Measurements from ENCODE around the gene AARS1. TPM values are rescaled to one million over a fixed set of nuclear protein-coding genes. Genes with fewer than 3 reads are reported as not detected.
A peak's percentile ranks its signal among the peaks of the same experiment; 100 is the strongest.
"Not testable (repeated sequence)": the region's sequence is repeated elsewhere in the genome, so short reads cannot be mapped to it uniquely, and the experiment has no call there.

The AARS1 gene
- total RNA-seq (100 to 1,000 TPM; 140 to 144 TPM), polyA plus RNA-seq (10 to 100 TPM; 22.9 to 45.6 (median 37.8) TPM), total RNA-seq (49.2 to 374 (median 198) reads per million in 6 experiments)

GRCh38 chr16:70289229-70290094, at the start of gene AARS1:
Gene AARS1 (minus strand): TSS chr16:70289506. CDS start chr16:70282763, 6,743 bp downstream.
- Mint-ChIP-seq H3K9me3 (no peaks in the 10 kb centered on the region), H3K4me1 (peaks cover 8 to 28% (median 21%) of the 10 kb centered on the region in 4 donors), H3K36me3 (peaks cover 0 to 5% (median 0%) of the 10 kb centered on the region in 3 donors), H3K4me3 (peak within 1 kb of the TSS; percentile 93 to 100 (median 99)), H3K27ac (peak within 1 kb of the TSS; percentile 94 to 100 (median 98)), H3K27me3 (peaks cover 0 to 2% (median 0%) of the 10 kb centered on the region in 5 donors)
- POLR2A ChIA-PET, result interaction anchor here (0.5 to 6.6 kb wide), 12 partner anchors 11 to 234 kb away, joined by 3 to 82 read pairs (median 5); partner anchors contain the start of genes COG4, DDX19A, DDX19B and EXOSC6
- ATAC-seq, result peak; percentile 95 to 97
- DNase-seq, result peak; percentile 86 to 98 (median 96)

- POLR2A ChIA-PET, result no interaction called here
- no peaks in the 10 kb centered on the region for H3K27me3 Mint-ChIP-seq
- no peaks in the 10 kb centered on the region for H3K9me3 Mint-ChIP-seq
- H3K4me1 Mint-ChIP-seq, result peaks cover 0 to 11% (median 0%) of the 10 kb centered on the region in 4 donors
- H3K4me3 Mint-ChIP-seq, result no peak overlapping the region
- H3K27ac Mint-ChIP-seq, result no peak overlapping the region
- ATAC-seq (no peak), DNase-seq (no peak)
- peaks cover 0 to 30% (median 0%) of the 10 kb centered on the region in 3 donors for H3K36me3 Mint-ChIP-seq
Measured at GRCh38 chr16:70337814-70338213, 48.5 kb upstream of the AARS1 start.

DNA sequence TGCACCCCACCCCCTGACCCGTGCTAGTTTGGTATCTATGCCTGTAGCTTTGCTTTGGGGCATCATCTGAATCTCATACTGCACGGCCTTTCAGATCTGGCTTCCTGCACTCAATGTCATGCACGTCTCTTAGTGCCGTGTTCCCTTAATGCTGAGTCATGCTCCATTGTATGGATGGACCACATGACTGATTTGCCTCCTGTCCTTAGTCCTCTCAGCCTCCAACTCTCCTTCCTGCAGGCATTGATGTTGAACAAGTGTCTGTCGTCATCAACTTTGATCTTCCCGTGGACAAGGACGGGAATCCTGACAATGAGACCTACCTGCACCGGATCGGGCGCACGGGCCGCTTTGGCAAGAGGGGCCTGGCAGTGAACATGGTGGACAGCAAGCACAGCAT, 43.4 kb upstream of the AARS1 start:
- H3K27me3 Mint-ChIP-seq, H3K4me1 Mint-ChIP-seq, H3K4me3 Mint-ChIP-seq, ATAC-seq, DNase-seq, H3K9me3 Mint-ChIP-seq: not testable (repeated sequence)
- H3K36me3 Mint-ChIP-seq, result peaks cover 0 to 62% (median 0%) of the 10 kb centered on the region in 3 donors
- H3K27ac Mint-ChIP-seq, result peak overlapping the region in 2 of 10 donors; percentile 46 to 75
- POLR2A ChIA-PET, result interaction anchor here (1.3 kb wide), 1 partner anchor 13 kb away, joined by 3 read pairs; no protein-coding TSS in a partner anchor

GRCh38 chr16:70331588-70332358, 42.5 kb upstream of the AARS1 start:
- Mint-ChIP-seq H3K27ac (peak overlapping the region in 1 of 10 donors; percentile 43), H3K4me1 (no peaks in the 10 kb centered on the region), H3K4me3 (no peak overlapping the region), H3K27me3 (no peaks in the 10 kb centered on the region), H3K9me3 (no peaks in the 10 kb centered on the region), H3K36me3 (peaks cover 0 to 62% (median 0%) of the 10 kb centered on the region in 3 donors)
- peak; percentile 64 to 66 for ATAC-seq
- DNase-seq, result peak in 5 of 10 donors; percentile 10 to 23 (median 19)
- POLR2A ChIA-PET, result interaction anchor here (1.1 to 1.3 kb wide), 2 partner anchors 14 to 122 kb away, joined by 3 to 6 read pairs; no protein-coding TSS in a partner anchor

GRCh38 chr16:70331091-70331490, 41.8 kb upstream of the AARS1 start:
- DNase-seq, result no peak
- Mint-ChIP-seq H3K27ac (no peak overlapping the region), H3K27me3 (no peaks in the 10 kb centered on the region), H3K36me3 (peaks cover 0 to 60% (median 0%) of the 10 kb centered on the region in 3 donors), H3K9me3 (no peaks in the 10 kb centered on the region), H3K4me3 (no peak overlapping the region), H3K4me1 (no peaks in the 10 kb centered on the region)
- POLR2A ChIA-PET, result interaction anchor here (1.1 kb wide), 1 partner anchor 123 kb away, joined by 6 read pairs; no protein-coding TSS in a partner anchor
- ATAC-seq, result no peak

GRCh38 chr16:70324998-70325747, 35.9 kb upstream of the AARS1 start:
- POLR2A ChIA-PET, result interaction anchor here (1.3 to 1.4 kb wide), 2 partner anchors 14 to 26 kb away, joined by 3 to 4 read pairs; partner anchors contain the start of gene DDX19B
- no peak for DNase-seq
- Mint-ChIP-seq H3K4me1 (no peaks in the 10 kb centered on the region), H3K27ac (peak overlapping the region in 2 of 10 donors; percentile 26 to 52), H3K27me3 (no peaks in the 10 kb centered on the region), H3K4me3 (no peak overlapping the region), H3K36me3 (peaks cover 0 to 58% (median 16%) of the 10 kb centered on the region in 3 donors), H3K9me3 (no peaks in the 10 kb centered on the region)
- no peak for ATAC-seq

DNA sequence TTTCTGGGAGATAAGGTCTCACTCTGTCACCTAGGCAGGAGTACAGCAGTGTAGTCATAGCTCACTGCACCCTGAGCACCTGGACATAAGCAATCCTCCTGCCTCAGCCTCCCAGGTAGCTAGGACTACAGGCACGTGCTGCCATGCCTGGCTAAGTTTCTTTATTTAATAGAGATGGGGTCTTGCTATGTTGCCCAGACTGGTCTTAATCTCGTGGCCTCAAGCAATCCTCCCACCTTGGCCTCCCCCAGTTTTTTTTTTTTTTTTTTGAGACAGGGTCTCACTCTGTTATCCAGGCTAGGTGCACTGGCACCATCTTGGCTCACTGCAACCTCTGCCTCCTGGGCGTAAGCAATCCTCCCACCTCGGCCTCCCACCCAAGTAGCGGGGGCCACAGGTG, 30.8 kb upstream of the AARS1 start:
- DNase-seq, result no peak
- no peaks in the 10 kb centered on the region for H3K9me3 Mint-ChIP-seq
- no peaks in the 10 kb centered on the region for H3K4me1 Mint-ChIP-seq
- peaks cover 0 to 82% (median 14%) of the 10 kb centered on the region in 3 donors for H3K36me3 Mint-ChIP-seq
- no peaks in the 10 kb centered on the region for H3K27me3 Mint-ChIP-seq
- ATAC-seq, result no peak
- POLR2A ChIA-PET, result interaction anchor here (0.7 kb wide), 1 partner anchor 100 kb away, joined by 3 read pairs; no protein-coding TSS in a partner anchor
- no peak overlapping the region for H3K4me3 Mint-ChIP-seq
- no peak overlapping the region for H3K27ac Mint-ChIP-seq

- POLR2A ChIA-PET, H3K4me3 Mint-ChIP-seq, H3K9me3 Mint-ChIP-seq, H3K27me3 Mint-ChIP-seq, H3K27ac Mint-ChIP-seq, DNase-seq, ATAC-seq: not testable (repeated sequence)
- Mint-ChIP-seq H3K36me3 (peaks cover 0 to 34% (median 0%) of the 10 kb centered on the region in 3 donors), H3K4me1 (peaks cover 9 to 40% (median 19%) of the 10 kb centered on the region in 4 donors)
Measured at GRCh38 chr16:70307726-70308125, 18.4 kb upstream of the AARS1 start.

GRCh38 chr16:70306880-70307279, 17.6 kb upstream of the AARS1 start:
- Mint-ChIP-seq H3K9me3 (peaks cover 0 to 2% (median 0%) of the 10 kb centered on the region in 9 donors), H3K27ac (no peak overlapping the region), H3K4me1 (peaks cover 10 to 45% (median 26%) of the 10 kb centered on the region in 4 donors), H3K4me3 (no peak overlapping the region), H3K36me3 (peaks cover 0 to 34% (median 2%) of the 10 kb centered on the region in 3 donors), H3K27me3 (no peaks in the 10 kb centered on the region)
- POLR2A ChIA-PET, result no interaction called here
- DNase-seq (no peak), ATAC-seq (no peak)

- POLR2A ChIA-PET, result no interaction called here
- peaks cover 18 to 55% (median 43%) of the 10 kb centered on the region in 4 donors for H3K4me1 Mint-ChIP-seq
- peaks cover 10 to 41% (median 16%) of the 10 kb centered on the region in 3 donors for H3K36me3 Mint-ChIP-seq
- H3K27me3 Mint-ChIP-seq, result no peaks in the 10 kb centered on the region
- ATAC-seq, result no peak
- H3K4me3 Mint-ChIP-seq, result peak overlapping the region in 2 of 10 donors; percentile 0 to 1
- no peak for DNase-seq
- peaks cover 0 to 14% (median 6%) of the 10 kb centered on the region in 9 donors for H3K9me3 Mint-ChIP-seq
- H3K27ac Mint-ChIP-seq, result peak overlapping the region in 7 of 10 donors; percentile 1 to 68 (median 26)
Measured at GRCh38 chr16:70304892-70305448, 15.7 kb upstream of the AARS1 start.

GRCh38 chr16:70302745-70303144, 13.4 kb upstream of the AARS1 start:
- H3K27me3 Mint-ChIP-seq, result no peaks in the 10 kb centered on the region
- no peak for ATAC-seq
- H3K4me1 Mint-ChIP-seq, result peaks cover 24 to 67% (median 58%) of the 10 kb centered on the region in 4 donors
- peaks cover 0 to 14% (median 6%) of the 10 kb centered on the region in 9 donors for H3K9me3 Mint-ChIP-seq
- H3K27ac Mint-ChIP-seq, result peak overlapping the region in 5 of 10 donors; percentile 10 to 99 (median 25)
- peaks cover 10 to 34% (median 16%) of the 10 kb centered on the region in 3 donors for H3K36me3 Mint-ChIP-seq
- DNase-seq, result no peak
- POLR2A ChIA-PET, result interaction anchor here (5.4 kb wide), 1 partner anchor 16 kb away, joined by 82 read pairs; the partner anchor contains the start of gene AARS1
- no peak overlapping the region for H3K4me3 Mint-ChIP-seq
